DMS114 treated with DMSO at 0.1 percent for 48 hours (cell line): ENCODE data around the gene SIKE1.
"Not testable (repeated sequence)": the region's sequence is repeated elsewhere in the genome, so short reads cannot be mapped to it uniquely, and the experiment has no call there.

Experiments used
- DNase-seq: peaks from one replicate; lab custom pipeline; 2025; ENCODE audit not compliant: unreplicated experiment; lab: John Stamatoyannopoulos, UW

SIKE1 gene

DNA sequence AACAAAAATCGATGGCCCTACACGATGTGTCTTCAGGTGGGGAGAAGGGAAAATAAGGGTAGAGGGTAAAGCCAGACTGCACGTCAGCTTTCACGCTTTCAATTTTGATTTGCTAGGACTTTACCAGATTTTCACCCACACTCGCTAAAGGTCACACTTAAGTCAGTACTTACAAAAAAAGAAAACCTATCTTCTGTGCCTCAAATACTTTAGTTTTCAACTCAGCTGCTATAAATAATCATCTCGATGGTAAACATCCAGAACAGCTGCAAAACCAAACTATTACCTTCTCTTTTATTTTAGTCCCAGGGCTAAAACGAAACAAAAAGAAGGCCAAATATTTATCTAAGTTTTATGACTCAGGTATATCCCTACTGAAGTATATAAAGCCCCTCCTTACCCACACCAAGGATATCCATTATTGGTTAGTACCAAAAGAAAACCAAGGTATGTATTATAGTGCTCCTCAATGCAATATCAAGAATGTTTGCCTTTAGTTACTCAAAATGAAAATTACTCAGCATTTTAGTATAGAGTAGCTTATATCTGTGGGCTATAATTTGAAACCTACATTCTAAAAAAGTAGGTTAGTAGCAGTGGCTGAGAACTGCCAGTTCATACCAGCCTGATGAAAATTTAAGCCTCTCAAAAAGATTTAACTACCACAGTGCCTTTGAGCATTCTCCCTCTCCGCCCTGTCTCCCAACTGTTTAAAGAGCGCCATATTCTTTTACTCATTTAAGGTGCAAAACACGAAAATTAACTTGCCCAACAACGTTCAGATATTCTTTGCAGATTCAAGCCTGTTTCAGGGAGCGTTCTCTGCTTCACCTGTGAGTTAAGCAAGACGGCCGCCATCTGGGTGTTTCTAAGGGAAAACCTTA lies 24.2 kb downstream of the SIKE1 start:
- no peak for DNase-seq

DNA sequence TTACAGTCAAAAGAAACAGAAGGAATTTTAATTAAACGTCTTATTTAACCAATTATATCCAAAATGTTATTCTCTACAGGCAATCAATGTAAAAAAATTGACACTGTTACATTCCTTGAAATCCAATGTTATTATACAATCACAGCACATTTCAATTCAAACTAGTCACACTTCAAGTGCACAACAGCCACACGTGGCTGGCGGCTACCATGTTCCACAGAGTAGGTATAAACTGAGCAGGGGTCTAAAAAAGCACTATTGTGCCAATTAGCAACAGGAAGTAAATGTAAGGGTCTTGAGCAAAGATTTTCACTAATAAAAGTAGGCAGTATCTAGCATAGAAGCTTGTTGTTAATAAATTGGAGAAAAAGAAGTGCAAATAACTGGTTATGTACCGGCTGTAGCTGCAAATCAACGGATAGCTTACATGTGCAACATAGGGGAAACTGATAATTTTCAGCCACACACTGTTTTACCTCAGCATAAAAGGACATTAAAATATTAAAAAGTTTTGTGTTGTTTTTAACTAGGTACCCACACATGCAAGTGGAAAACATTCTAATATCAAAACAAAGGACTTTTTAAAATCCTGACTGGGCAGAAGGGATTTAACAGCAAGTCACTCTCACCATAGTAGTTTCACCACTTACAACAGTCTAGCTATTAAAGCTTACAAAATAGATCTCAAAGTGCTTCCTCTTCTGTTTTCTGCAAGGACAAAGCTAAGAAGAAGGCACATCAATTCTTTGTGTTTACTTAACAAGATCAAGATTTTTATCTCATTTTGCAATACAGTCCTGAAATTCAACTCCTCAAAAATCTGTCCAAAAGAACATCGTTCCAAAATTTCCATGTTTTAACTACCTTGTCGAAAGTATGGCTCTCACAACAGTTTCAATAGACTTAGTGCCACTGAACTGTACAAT lies 25.2 kb downstream of the SIKE1 start:
- DNase-seq: no peak

DNA sequence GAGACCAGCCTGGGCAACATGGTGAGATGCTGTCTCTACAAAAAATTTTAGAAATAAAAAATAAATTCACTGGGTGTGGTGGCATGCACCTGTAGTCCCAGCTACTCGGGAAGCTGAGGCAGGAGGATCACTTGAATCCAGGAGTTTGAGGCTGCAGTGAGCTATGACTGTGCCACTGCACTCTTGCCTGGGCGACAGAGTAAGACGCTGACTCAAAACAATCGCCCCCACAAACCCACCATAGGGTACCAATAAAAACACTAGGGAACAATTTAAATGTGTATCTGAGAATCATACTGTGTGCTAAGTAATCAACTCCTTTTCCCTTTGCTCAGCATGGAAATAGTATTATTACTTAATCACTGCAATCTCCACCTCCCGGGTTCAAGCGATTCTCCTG lies 26.8 kb downstream of the SIKE1 start:
- DNase-seq: not testable (repeated sequence)

GRCh38 chr1:114753143-114753542 lies 27.3 kb downstream of the SIKE1 start:
- no peak for DNase-seq

DNA sequence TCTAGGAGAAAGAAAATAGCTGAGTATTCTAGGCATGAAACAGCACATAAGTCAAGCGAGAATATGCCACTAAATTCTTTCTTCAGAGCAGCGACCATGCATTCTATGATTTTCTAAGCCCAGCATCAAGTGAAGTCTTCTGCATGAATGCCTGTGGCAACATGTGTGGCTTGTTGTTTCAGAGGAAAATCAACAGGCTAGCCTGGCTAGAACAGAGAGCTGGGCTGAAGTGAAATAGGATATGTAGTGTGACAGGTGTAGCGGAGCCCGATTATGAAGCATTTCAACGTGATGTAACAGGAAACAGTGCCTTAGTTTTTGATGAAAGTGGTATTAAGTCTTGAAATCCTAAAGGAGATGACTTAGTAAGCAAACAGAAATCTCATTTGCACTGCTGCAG lies 29.7 kb downstream of the SIKE1 start:
- no peak for DNase-seq

DNA sequence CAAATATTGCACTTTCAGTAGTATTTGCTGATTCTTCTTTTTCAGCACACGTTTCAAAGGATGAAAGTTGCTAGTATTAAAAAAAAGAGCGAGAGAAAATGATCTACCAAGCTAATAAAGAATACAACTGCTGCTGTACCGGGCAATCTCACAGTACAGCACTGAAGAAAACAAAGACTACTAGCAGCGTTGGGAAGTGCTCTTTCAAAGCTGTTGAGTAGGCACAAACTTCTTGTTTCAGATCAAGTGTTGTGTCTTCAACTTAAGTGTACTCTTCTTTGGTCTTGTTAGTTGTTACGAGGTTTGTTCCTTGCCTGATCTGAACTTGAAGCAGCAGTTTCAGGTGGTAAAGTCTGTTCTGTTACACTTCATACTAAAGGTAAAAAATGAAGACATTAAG lies 30.6 kb downstream of the SIKE1 start:
- no peak for DNase-seq

- DNase-seq: no peak
These were observed 33.9 kb downstream of the SIKE1 start for GRCh38 chr1:114746450-114747121.

DNA sequence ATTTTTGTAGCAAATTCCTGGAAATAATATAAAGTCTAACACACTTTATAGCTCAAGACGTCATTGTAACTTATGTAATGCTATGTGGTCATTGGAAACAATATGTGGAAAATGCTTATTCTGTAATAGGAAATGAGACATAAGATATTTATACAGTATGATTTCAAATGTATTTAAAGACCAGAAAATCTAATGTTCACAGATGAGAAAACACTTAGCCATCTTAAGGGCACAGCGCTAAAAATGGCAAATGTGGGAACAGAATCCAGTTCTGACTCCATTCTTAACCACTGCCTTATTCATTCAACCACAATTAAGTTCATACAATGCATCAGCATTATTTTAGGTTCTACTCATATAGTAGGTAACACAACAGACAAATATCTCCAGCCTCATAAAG lies 35.2 kb downstream of the SIKE1 start:
- no peak for DNase-seq

GRCh38 chr1:114741963-114742746 lies 38.3 kb downstream of the SIKE1 start:
- no peak for DNase-seq

DNA sequence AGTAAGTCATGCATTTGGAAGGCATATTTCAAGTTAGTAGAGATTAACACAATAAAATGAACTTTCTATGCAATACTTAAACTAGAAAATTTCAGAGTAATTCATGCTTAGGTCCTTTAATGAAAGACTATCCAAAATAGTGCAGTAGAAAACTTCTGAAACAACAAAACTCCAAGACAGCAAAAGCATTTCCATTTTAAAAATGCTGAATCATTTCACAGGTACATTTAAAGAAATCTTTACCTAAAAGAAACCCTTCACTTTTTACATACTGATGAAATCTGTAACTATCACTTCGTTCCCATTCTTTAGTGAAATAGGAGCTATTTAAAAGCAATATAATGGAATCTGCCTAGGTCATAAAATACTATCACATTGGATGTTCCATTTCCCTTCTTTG lies 40.2 kb downstream of the SIKE1 start:
- DNase-seq: no peak

- no peak for DNase-seq
These were observed 43.1 kb downstream of the SIKE1 start for GRCh38 chr1:114737314-114737849.

DNA sequence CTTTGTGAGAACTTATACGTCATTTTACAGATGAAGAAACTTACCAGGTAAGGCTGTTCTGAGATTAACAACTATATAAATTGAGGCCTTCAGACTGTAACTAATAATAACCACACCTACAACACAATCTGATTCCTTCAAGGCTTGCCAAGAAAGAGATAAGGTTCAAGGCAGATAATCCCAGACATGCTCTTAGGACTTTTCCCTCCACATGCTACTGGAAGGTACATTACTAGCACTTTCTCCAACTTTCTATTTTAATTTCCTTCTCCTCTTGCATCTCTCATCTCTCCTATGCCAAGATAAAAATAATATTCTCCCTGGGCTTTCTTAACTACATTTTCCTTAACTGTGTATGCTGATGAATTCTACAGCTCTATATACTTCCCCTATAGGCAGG lies 45.0 kb downstream of the SIKE1 start:
- DNase-seq: no peak

- DNase-seq: no peak
These were observed 50.7 kb downstream of the SIKE1 start for GRCh38 chr1:114729782-114730181.

- DNase-seq: no peak
These were observed 51.9 kb downstream of the SIKE1 start for GRCh38 chr1:114728553-114728952.

DNA sequence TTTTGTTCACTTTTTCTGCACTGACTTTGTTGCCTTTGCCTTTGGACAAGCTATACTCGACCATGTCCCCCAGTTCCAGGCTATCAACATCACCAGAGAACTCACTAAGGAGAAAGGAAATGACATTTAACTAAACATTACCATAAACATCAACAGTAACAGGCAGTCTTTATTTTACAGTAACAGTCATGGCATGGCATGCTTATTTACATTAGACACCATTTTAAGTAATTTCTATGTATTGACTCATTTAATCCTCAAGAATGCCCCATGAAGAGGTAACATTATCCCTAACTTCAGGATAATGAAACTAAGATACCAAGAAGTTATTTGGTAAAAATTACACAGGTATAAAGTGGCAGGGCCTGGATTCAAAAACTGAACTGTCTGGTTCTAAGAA lies 55.3 kb downstream of the SIKE1 start:
- no peak for DNase-seq

DNA sequence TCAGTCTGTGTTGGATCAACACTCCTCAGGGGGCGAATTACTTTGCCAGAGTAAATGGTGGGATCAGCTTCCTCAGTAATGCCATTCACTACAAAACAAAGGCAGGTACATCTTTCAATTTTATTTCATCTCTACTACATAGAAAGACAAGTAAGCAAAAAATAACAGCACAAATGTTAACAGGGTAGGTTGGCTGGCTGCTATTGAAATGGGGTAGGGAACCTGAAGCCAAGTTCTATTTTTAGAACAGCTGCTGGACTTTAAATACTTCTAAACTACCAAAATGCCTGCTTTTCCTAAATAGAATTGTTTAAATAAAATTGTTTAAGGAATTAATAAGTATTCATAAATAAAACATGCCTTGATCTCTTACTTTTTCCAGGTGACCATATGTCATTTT lies 56.6 kb downstream of the SIKE1 start:
- no peak for DNase-seq

GRCh38 chr1:114723457-114723856 lies 57.0 kb downstream of the SIKE1 start:
- DNase-seq: no peak

- no peak for DNase-seq
These were observed 60.0 kb downstream of the SIKE1 start for GRCh38 chr1:114720492-114720891.
